IMR-90 (cell line): Measurements from ENCODE around the gene PRCD. TPM values are rescaled to one million over a fixed set of nuclear protein-coding genes. Genes with fewer than 3 reads are reported as not detected.

Experiments used
- ATAC-seq: fragments of 200-7000 bp; cut with Tn5 transposase; 2 replicates; pipeline ENCODE4 v1.9.1; 2020; ENCODE audit warnings: low read depth, mild to moderate bottlenecking, moderate library complexity
- BruUV-seq: library from RNA; stranded (reverse); fragments of 400-500 nt; replicated peaks from 2 replicates; lab custom pipeline; 2021; lab: Mats Ljungman, UMichigan
- CTCF ChIA-PET: fragments of 300-600 bp; formaldehyde crosslinking; extraction: SDS; loops from one replicate; lab custom pipeline; 2021; ENCODE audit warnings: antibody characterized with exemption; lab: Yijun Ruan, JAX
- POLR2A ChIA-PET: fragments of 300-600 bp; sonication (Branson Sonifier 250); formaldehyde crosslinking; loops from one replicate; lab custom pipeline; 2022; ENCODE audit warnings: antibody characterized with exemption; ENCODE audit not compliant: unreplicated experiment; lab: Charles Lee
- DNase-seq: peaks from one replicate; pipeline ENCODE4 v3.0.0; 2013
- H2AFZ ChIP-seq: replicated peaks from 2 replicates; pipeline ENCODE3; 2013; ENCODE audit warnings: low read length, mild to moderate bottlenecking; ENCODE audit not compliant: poor library complexity
- H2AK5ac ChIP-seq: 2 replicates; pipeline ENCODE4 v1.6.1; 2013; ENCODE audit warnings: low read depth, low read length, inconsistent platforms
- H2AK9ac ChIP-seq: replicated peaks from 2 replicates; pipeline ENCODE3; 2013; ENCODE audit warnings: mild to moderate bottlenecking, low read depth, low read length, moderate library complexity; ENCODE audit not compliant: poor library complexity
- H2BK120ac ChIP-seq: 2 replicates; pipeline ENCODE4 v1.6.1; 2013; ENCODE audit warnings: low read depth, low read length, inconsistent platforms
- H2BK15ac ChIP-seq: 3 replicates; pipeline ENCODE4 v1.6.1; 2013; ENCODE audit warnings: low read depth, low read length, inconsistent platforms
- H2BK20ac ChIP-seq: 2 replicates; pipeline ENCODE4 v1.6.1; 2013; ENCODE audit warnings: low read depth, mild to moderate bottlenecking, inconsistent platforms, low read length, moderate library complexity
- H2BK5ac ChIP-seq: 2 replicates; pipeline ENCODE4 v1.6.1; 2013; ENCODE audit warnings: mild to moderate bottlenecking, low read depth, low read length, inconsistent platforms; ENCODE audit not compliant: poor library complexity, severe bottlenecking
- H3K14ac ChIP-seq: replicated peaks from 2 replicates; pipeline ENCODE4 v1.6.1; 2013; ENCODE audit warnings: low read depth, low read length, inconsistent platforms
- H3K18ac ChIP-seq: 2 replicates; pipeline ENCODE4 v1.6.1; 2013; ENCODE audit warnings: low read depth, low read length, control low read depth
- H3K23ac ChIP-seq: 2 replicates; pipeline ENCODE4 v1.6.1; 2013; ENCODE audit warnings: low read depth, low read length, inconsistent platforms
- H3K27ac ChIP-seq: 2 replicates; pipeline ENCODE4 v1.5.1; 2013; ENCODE audit warnings: mild to moderate bottlenecking, control low read depth, low read length; ENCODE audit not compliant: insufficient read depth
- H3K27me3 ChIP-seq: 2 replicates; pipeline ENCODE4 v1.6.1; 2013; ENCODE audit warnings: low read length; ENCODE audit not compliant: control insufficient read depth, insufficient read depth
- H3K36me3 ChIP-seq: 2 replicates; pipeline ENCODE4 v1.6.1; 2013; ENCODE audit warnings: low read length, mixed read lengths; ENCODE audit not compliant: control insufficient read depth, insufficient read depth
- H3K4ac ChIP-seq: 2 replicates; pipeline ENCODE4 v1.6.1; 2013; ENCODE audit warnings: low read depth, low read length, inconsistent platforms
- H3K4me1 ChIP-seq: 2 replicates; pipeline ENCODE4 v1.6.1; 2013; ENCODE audit warnings: low read length, mixed read lengths; ENCODE audit not compliant: control insufficient read depth, insufficient read depth
- H3K4me2 ChIP-seq: 2 replicates; pipeline ENCODE4 v1.6.1; 2013; ENCODE audit warnings: low read depth, mild to moderate bottlenecking, control low read depth, low read length, moderate library complexity
- H3K4me3 ChIP-seq: 2 replicates; pipeline ENCODE4 v1.5.1; 2013; ENCODE audit warnings: low read depth, mild to moderate bottlenecking, control low read depth, low read length, moderate library complexity; ENCODE audit not compliant: insufficient read depth
- H3K56ac ChIP-seq: 2 replicates; pipeline ENCODE4 v1.6.1; 2013; ENCODE audit warnings: low read length, inconsistent platforms; ENCODE audit not compliant: insufficient read depth; ENCODE audit errors: extremely low read depth
- H3K79me1 ChIP-seq, 2 experiments: 2 replicates each; pipeline ENCODE4 v1.6.1; 2013; ENCODE audit warnings: low read length in 2 of 2, inconsistent platforms in 1 of 2, low read depth in 1 of 2
- H3K9ac ChIP-seq: 2 replicates; pipeline ENCODE4 v1.6.1; 2013; ENCODE audit warnings: low read depth, low read length, control low read depth
- H3K9me1 ChIP-seq: 2 replicates; pipeline ENCODE4 v1.6.1; 2013; ENCODE audit warnings: low read length, inconsistent platforms; ENCODE audit not compliant: insufficient read depth
- H3K9me3 ChIP-seq: 2 replicates; pipeline ENCODE4 v1.6.1; 2013; ENCODE audit warnings: low read length; ENCODE audit not compliant: control insufficient read depth, insufficient read depth
- H4K20me1 ChIP-seq: 2 replicates; pipeline ENCODE4 v1.6.1; 2013; ENCODE audit warnings: low read length, inconsistent platforms; ENCODE audit not compliant: insufficient read depth
- H4K5ac ChIP-seq: 2 replicates; pipeline ENCODE4 v1.6.1; 2013; ENCODE audit warnings: mild to moderate bottlenecking, low read depth, low read length, control low read depth
- H4K8ac ChIP-seq, 2 experiments: 2 replicates each; pipeline ENCODE4 v1.6.1; 2013; ENCODE audit warnings: low read depth in 2 of 2, low read length in 2 of 2, control low read depth in 1 of 2, inconsistent platforms in 1 of 2
- H4K91ac ChIP-seq: 2 replicates; pipeline ENCODE4 v1.6.1; 2013; ENCODE audit warnings: low read depth, low read length, inconsistent platforms; ENCODE audit not compliant: insufficient read depth
- BHLHE40 ChIP-seq: fragments of 150-350 bp; IDR thresholded peaks from 2 replicates; pipeline ENCODE4 v1.6.1; 2016; ENCODE audit warnings: mild to moderate bottlenecking, low read depth, low read length
- CHD1 ChIP-seq: IDR thresholded peaks from 2 replicates; pipeline ENCODE4 v1.6.1; 2012; ENCODE audit warnings: low read depth, low read length, improper control_type of control experiment
- MAZ ChIP-seq: IDR thresholded peaks from 2 replicates; pipeline ENCODE4 v1.6.1; 2012; ENCODE audit warnings: low read depth, mild to moderate bottlenecking, low read length, improper control_type of control experiment, moderate library complexity, borderline replicate concordance
- MXI1 ChIP-seq: IDR thresholded peaks from 2 replicates; pipeline ENCODE4 v1.6.1; 2012; ENCODE audit warnings: low read depth, mild to moderate bottlenecking, low read length, moderate library complexity, borderline replicate concordance
- NFE2L2 ChIP-seq: fragments of 150-350 bp; IDR thresholded peaks from 2 replicates; pipeline ENCODE4 v1.6.1; 2016; ENCODE audit warnings: low read depth, mild to moderate bottlenecking, low read length
- POLR2A ChIP-seq: IDR thresholded peaks from 2 replicates; pipeline ENCODE4 v1.6.1; 2012; ENCODE audit warnings: mild to moderate bottlenecking, low read depth, low read length
- RAD21 ChIP-seq: IDR thresholded peaks from 2 replicates; pipeline ENCODE4 v1.6.1; 2012; ENCODE audit warnings: low read length, improper control_type of control experiment
- RFX5 ChIP-seq: IDR thresholded peaks from 2 replicates; pipeline ENCODE4 v1.8.0; 2012; ENCODE audit warnings: low read depth, mild to moderate bottlenecking, low read length, moderate library complexity
- SMC3 ChIP-seq: fragments of 150-350 bp; IDR thresholded peaks from 2 replicates; pipeline ENCODE4 v1.6.1; 2016; ENCODE audit warnings: low read depth, mild to moderate bottlenecking, antibody characterized with exemption, low read length, moderate library complexity
- WGBS, 2 experiments: methylation state at CpG; one replicate each; pipeline versions ENCODE4 v1.1.5 to v1.1.7; 2013; ENCODE audit warnings: missing lambda C conversion rate in 2 of 2; ENCODE audit not compliant: insufficient read length in 1 of 2; ENCODE audit errors: extremely low coverage in 2 of 2; 5-methylcytosine and 5-hydroxymethylcytosine counted together
- dilution Hi-C: fragments of 300-500 bp; cut with HindIII; formaldehyde crosslinking; loops from one replicate; pipeline ENCODE4 v1.14.3; 2018; ENCODE audit warnings: low sequenced_read_pairs; ENCODE audit not compliant: unreplicated experiment
- in situ Hi-C: fragments of 300-500 bp; cut with MboI; formaldehyde crosslinking; loops from 3 replicates; pipeline ENCODE4 v1.14.3; 2019; ENCODE audit warnings: low sequenced_read_pairs, inconsistent platforms, mixed read lengths
- intact Hi-C: fragments of 100-400 bp; cut with micrococcal nuclease; formaldehyde crosslinking; loops from 2 replicates; pipeline ENCODE4 v1.10.0; 2022
- polyA plus RNA-seq, 3 experiments: library from polyadenylated mRNA; depleted of rRNA; stranded (reverse); fragments of >200 nt; gene quantifications; 2 replicates each; pipeline ENCODE4 v1.2.3, GENCODE V29; 2012; ENCODE audit warnings: low replicate concordance in 1 of 3
- total RNA-seq: library from RNA; depleted of rRNA; stranded (reverse); fragments of >200 nt; gene quantifications from 2 replicates; pipeline ENCODE4 v1.2.3, GENCODE V29; 2012

The PRCD gene
- total and polyA plus RNA-seq, 2 of the 4 experiments (the other 2 are of a cell fraction) = 0.32 TPM; not detected in 1

GRCh38 chr17:76539631-76540271 is at the start of gene PRCD (continued):
- TF ChIP-seq RFX5 (no peak), RAD21 (no peak), MAZ (no peak), NFE2L2 (no peak)

- Histone ChIP-seq H3K4me2 (no peak overlapping the region), H4K91ac (no peak overlapping the region), H3K23ac (no peak overlapping the region), H3K36me3 (no peaks in the 10 kb centered on the region), H2AK5ac (peak overlapping the region; percentile 28; the same call in 1 of the 2 replicates), H2AK9ac (no peak overlapping the region), H3K18ac (no peak overlapping the region), H3K56ac (no peak overlapping the region), H3K4me3 (no peak overlapping the region), H3K4me1 (peaks cover 15% of the 10 kb centered on the region), H3K79me1 (peaks cover 0 to 5% of the 10 kb centered on the region in 2 experiments; a peak in 2 of 4 replicates), H2AFZ (no peak overlapping the region), H4K20me1 (no peaks in the 10 kb centered on the region), H4K8ac (no peak overlapping the region), H3K9me3 (no peaks in the 10 kb centered on the region), H3K14ac (no peak overlapping the region), H3K9ac (no peak overlapping the region), H2BK20ac (no peak overlapping the region), H2BK120ac (no peak overlapping the region), H3K27me3 (no peaks in the 10 kb centered on the region), H4K5ac (no peak overlapping the region), H3K27ac (no peak overlapping the region), H3K4ac (no peak overlapping the region), H2BK15ac (no peak overlapping the region), H2BK5ac (no peak overlapping the region), H3K9me1 (no peaks in the 10 kb centered on the region; the same call in 1 of the 2 replicates)
- no peak for TF ChIP-seq RFX5
- TF ChIP-seq RAD21 = no peak
- TF ChIP-seq SMC3 = no peak
- no peak for TF ChIP-seq NFE2L2
- TF ChIP-seq MXI1 = no peak
- TF ChIP-seq CHD1 = no peak
- TF ChIP-seq POLR2A = no peak
- no peak for TF ChIP-seq BHLHE40
- no TSS peak for BruUV-seq
- ATAC-seq (no peak), DNase-seq (no peak)
- dilution Hi-C loops (no loop called here), intact Hi-C loops (no loop called here), in situ Hi-C loops (no loop called here)
- WGBS, 2 experiments = 17% methylated on average over 2 of the region's 10 CpGs; no CpG with 5 or more reads in 1 of the 2 experiments
- ChIA-PET POLR2A (no interaction called here), CTCF (no interaction called here)
Measured at GRCh38 chr17:76490112-76490710, 49.6 kb upstream of the PRCD start.
